HepG2 (cell line): ENCODE results near the gene S100A6. TPM values are rescaled to one million over a fixed set of nuclear protein-coding genes. Genes with fewer than 3 reads are reported as not detected.

Experiments
- EP300 ChIP-seq, 3 experiments: sonication (generic) in 1 of 3; formaldehyde crosslinking in 1 of 3; IDR thresholded peaks; 2 replicates each; pipeline versions ENCODE4 v1.5.1 to v1.6.1; 2011 to 2020; ENCODE audit warnings: low read depth in 2 of 3, low read length in 2 of 3, borderline replicate concordance in 1 of 3, improper control_type of control experiment in 1 of 3, mild to moderate bottlenecking in 1 of 3, missing genetic modification reagents in 1 of 3, moderate library complexity in 1 of 3
- FOXK1 ChIP-seq: sonication (generic); formaldehyde crosslinking; IDR thresholded peaks from 2 replicates; pipeline ENCODE4 v1.4.0; 2020; ENCODE audit warnings: low read depth, missing genetic modification reagents, borderline replicate concordance
- HNRNPUL1 ChIP-seq: fragments of 200-400 bp; formaldehyde crosslinking; IDR thresholded peaks from 2 replicates; pipeline ENCODE4 v1.6.1; 2017; ENCODE audit warnings: low read depth, mild to moderate bottlenecking, low read length, moderate library complexity
- SMAD9 ChIP-seq: sonication (generic); formaldehyde crosslinking; IDR thresholded peaks from 2 replicates; pipeline ENCODE4 v1.5.1; 2020; ENCODE audit warnings: mild to moderate bottlenecking, missing genetic modification reagents
- SRF ChIP-seq: IDR thresholded peaks from 2 replicates; pipeline ENCODE4 v1.6.1; 2011; ENCODE audit warnings: mild to moderate bottlenecking, low read depth, low read length, moderate library complexity
- TBX3 ChIP-seq: fragments of 450-650 bp; IDR thresholded peaks from 2 replicates; pipeline ENCODE4 v1.6.1; 2017; ENCODE audit warnings: antibody characterized with exemption, mild to moderate bottlenecking, inconsistent platforms, borderline replicate concordance
- ZNF83 ChIP-seq: sonication (generic); formaldehyde crosslinking; IDR thresholded peaks from 2 replicates; pipeline ENCODE4 v1.4.0; 2020; ENCODE audit warnings: missing genetic modification reagents, mild to moderate bottlenecking, borderline replicate concordance
- polyA plus RNA-seq, 8 experiments: library from polyadenylated mRNA; depleted of rRNA in 3 of 8; stranded (reverse) in 7 of 8; unstranded in 1 of 8; fragments of >200 nt; fragmentation: Illumina TruSeq in 4 of 8; extraction: Trizol in 4 of 8; gene quantifications; 2 replicates each; pipeline versions ENCODE4 v1.2.1 to v1.2.3, GENCODE V29; 2011 to 2016; ENCODE audit warnings: low read depth in 4 of 8, missing spikeins in 1 of 8, mixed read lengths in 1 of 8; ENCODE audit not compliant: insufficient read depth in 1 of 8
- total RNA-seq, 5 experiments: library from RNA; depleted of rRNA; stranded (reverse); fragments of >200 nt; fragmentation: Illumina TruSeq; extraction: Trizol; gene quantifications; 2 replicates each; pipeline ENCODE4 v1.2.3, GENCODE V29; 2016; ENCODE audit warnings: low read depth in 1 of 5
- TF ChIP-seq, protein P1 (sequence below): sonication (generic); formaldehyde crosslinking; IDR thresholded peaks from 2 replicates; pipeline ENCODE4 v1.4.0; 2020; ENCODE audit warnings: missing genetic modification reagents
- TF ChIP-seq, protein P2 (sequence below): sonication (generic); formaldehyde crosslinking; IDR thresholded peaks from 2 replicates; pipeline ENCODE4 v1.4.0; 2020; ENCODE audit warnings: missing genetic modification reagents, borderline replicate concordance
- TF ChIP-seq, protein P3 (sequence below): IDR thresholded peaks from 2 replicates; pipeline ENCODE4 v1.6.1; 2012; ENCODE audit warnings: low read depth, low read length, improper control_type of control experiment
- TF ChIP-seq, protein P4 (sequence below): sonication (generic); formaldehyde crosslinking; IDR thresholded peaks from 2 replicates; pipeline ENCODE4 v1.8.1; 2023; ENCODE audit warnings: mild to moderate bottlenecking, missing genetic modification reagents, borderline replicate concordance
- TF ChIP-seq, protein P5 (sequence below): fragments of 450-650 bp; IDR thresholded peaks from 2 replicates; pipeline ENCODE4 v1.6.1; 2017
- TF ChIP-seq, protein P6 (sequence below): sonication (generic); formaldehyde crosslinking; IDR thresholded peaks from 2 replicates; pipeline ENCODE4 v1.8.0; 2022; ENCODE audit warnings: mild to moderate bottlenecking, missing genetic modification reagents, borderline replicate concordance
- TF ChIP-seq, protein P7 (sequence below): sonication (generic); formaldehyde crosslinking; IDR thresholded peaks from 2 replicates; pipeline ENCODE4 v1.4.0; 2020; ENCODE audit warnings: mild to moderate bottlenecking, missing genetic modification reagents

The S100A6 gene
- total and polyA plus RNA-seq, 2 of the 13 experiments (the other 11 are each of a cell fraction or from before 2014, with no cell fraction given) = 72.9 to 85.0 TPM

DNA sequence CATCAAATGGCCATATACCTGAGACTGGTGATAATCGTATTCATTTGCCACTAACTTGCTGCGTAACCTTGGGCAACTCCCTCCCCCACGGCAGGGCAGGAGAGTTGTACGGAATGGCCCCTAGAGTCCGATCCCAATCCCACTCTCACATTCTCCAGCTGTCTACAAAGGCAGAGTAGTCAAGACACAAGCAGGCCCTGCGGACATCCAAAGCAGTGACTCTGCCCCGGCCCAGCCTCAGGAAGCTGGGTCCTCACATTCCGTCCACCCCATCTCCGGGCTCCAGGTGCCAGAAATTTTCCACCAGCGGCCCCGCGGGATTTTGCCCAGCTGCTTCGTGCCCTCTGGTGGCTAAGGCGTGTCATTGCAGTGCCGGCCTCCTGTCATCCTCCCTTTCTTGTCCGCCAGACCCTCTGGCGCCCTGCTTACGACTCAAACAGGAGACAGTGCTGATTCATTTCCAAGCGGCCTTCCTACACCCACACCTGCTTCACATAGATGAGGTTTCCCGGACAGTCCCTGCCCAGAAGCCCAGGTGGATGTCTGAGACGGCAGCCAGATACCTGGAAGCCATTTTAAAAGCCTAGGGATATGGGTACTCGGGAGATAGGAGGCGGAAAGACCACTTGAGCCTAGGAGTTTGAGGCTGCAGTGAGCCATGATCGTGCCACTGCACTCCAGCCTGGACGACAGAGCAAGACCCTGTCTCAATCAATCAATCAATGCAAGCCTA, 32.7 kb upstream of the S100A6 start (continued):
- TF ChIP-seq, protein P1, sequence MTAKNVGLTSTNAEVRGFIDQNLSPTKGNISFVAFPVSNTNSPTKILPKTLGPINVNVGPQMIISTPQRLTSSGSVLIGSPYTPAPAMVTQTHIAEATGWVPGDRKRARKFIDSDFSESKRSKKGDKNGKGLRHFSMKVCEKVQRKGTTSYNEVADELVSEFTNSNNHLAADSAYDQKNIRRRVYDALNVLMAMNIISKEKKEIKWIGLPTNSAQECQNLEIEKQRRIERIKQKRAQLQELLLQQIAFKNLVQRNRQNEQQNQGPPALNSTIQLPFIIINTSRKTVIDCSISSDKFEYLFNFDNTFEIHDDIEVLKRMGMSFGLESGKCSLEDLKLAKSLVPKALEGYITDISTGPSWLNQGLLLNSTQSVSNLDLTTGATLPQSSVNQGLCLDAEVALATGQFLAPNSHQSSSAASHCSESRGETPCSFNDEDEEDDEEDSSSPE = 0 out of 2 replicates have a peak, but pooled peaks have one; percentile 40
- no peak for TF ChIP-seq SRF
- TF ChIP-seq, protein P2, sequence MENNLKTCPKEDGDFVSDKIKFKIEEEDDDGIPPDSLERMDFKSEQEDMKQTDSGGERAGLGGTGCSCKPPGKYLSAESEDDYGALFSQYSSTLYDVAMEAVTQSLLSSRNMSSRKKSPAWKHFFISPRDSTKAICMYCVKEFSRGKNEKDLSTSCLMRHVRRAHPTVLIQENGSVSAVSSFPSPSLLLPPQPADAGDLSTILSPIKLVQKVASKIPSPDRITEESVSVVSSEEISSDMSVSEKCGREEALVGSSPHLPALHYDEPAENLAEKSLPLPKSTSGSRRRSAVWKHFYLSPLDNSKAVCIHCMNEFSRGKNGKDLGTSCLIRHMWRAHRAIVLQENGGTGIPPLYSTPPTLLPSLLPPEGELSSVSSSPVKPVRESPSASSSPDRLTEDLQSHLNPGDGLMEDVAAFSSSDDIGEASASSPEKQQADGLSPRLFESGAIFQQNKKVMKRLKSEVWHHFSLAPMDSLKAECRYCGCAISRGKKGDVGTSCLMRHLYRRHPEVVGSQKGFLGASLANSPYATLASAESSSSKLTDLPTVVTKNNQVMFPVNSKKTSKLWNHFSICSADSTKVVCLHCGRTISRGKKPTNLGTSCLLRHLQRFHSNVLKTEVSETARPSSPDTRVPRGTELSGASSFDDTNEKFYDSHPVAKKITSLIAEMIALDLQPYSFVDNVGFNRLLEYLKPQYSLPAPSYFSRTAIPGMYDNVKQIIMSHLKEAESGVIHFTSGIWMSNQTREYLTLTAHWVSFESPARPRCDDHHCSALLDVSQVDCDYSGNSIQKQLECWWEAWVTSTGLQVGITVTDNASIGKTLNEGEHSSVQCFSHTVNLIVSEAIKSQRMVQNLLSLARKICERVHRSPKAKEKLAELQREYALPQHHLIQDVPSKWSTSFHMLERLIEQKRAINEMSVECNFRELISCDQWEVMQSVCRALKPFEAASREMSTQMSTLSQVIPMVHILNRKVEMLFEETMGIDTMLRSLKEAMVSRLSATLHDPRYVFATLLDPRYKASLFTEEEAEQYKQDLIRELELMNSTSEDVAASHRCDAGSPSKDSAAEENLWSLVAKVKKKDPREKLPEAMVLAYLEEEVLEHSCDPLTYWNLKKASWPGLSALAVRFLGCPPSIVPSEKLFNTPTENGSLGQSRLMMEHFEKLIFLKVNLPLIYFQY (CRISPR knock-in tag) = peak; percentile 43; the same call in 1 of the 2 replicates
- TF ChIP-seq SMAD9 = no peak
- TF ChIP-seq, protein P3, sequence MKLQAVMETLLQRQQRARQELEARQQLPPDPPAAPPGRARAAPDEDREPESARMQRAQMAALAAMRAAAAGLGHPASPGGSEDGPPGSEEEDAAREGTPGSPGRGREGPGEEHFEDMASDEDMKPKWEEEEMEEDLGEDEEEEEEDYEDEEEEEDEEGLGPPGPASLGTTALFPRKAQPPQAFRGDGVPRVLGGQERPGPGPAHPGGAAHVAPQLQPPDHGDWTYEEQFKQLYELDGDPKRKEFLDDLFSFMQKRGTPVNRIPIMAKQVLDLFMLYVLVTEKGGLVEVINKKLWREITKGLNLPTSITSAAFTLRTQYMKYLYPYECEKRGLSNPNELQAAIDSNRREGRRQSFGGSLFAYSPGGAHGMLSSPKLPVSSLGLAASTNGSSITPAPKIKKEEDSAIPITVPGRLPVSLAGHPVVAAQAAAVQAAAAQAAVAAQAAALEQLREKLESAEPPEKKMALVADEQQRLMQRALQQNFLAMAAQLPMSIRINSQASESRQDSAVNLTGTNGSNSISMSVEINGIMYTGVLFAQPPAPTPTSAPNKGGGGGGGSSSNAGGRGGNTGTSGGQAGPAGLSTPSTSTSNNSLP = no peak
- TF ChIP-seq HNRNPUL1 = no peak
- TF ChIP-seq, protein P4, sequence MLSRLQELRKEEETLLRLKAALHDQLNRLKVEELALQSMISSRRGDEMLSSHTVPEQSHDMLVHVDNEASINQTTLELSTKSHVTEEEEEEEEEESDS = no peak
- TF ChIP-seq, protein P5, sequence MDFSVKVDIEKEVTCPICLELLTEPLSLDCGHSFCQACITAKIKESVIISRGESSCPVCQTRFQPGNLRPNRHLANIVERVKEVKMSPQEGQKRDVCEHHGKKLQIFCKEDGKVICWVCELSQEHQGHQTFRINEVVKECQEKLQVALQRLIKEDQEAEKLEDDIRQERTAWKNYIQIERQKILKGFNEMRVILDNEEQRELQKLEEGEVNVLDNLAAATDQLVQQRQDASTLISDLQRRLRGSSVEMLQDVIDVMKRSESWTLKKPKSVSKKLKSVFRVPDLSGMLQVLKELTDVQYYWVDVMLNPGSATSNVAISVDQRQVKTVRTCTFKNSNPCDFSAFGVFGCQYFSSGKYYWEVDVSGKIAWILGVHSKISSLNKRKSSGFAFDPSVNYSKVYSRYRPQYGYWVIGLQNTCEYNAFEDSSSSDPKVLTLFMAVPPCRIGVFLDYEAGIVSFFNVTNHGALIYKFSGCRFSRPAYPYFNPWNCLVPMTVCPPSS = no peak
- no peak for TF ChIP-seq ZNF83
- TF ChIP-seq FOXK1 (CRISPR knock-in tag) = 0 out of 2 replicates have a peak, but pooled peaks have one; percentile 45
- no peak for TF ChIP-seq EP300 (IDR thresholded peaks at IDR 0.05; ENCODE audit: low read depth in 2 of 2, low read length in 2 of 2)
- no peak for TF ChIP-seq EP300 (CRISPR knock-in tag; IDR thresholded peaks at IDR 0.05; ENCODE audit: borderline replicate concordance)
- TF ChIP-seq, protein P6, sequence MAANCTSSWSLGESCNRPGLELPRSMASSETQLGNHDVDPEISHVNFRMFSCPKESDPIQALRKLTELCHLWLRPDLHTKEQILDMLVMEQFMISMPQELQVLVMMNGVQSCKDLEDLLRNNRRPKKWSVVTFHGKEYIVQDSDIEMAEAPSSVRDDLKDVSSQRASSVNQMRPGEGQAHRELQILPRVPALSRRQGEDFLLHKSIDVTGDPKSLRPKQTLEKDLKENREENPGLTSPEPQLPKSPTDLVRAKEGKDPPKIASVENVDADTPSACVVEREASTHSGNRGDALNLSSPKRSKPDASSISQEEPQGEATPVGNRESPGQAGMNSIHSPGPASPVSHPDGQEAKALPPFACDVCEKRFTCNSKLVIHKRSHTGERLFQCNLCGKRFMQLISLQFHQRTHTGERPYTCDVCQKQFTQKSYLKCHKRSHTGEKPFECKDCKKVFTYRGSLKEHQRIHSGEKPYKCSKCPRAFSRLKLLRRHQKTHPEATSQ (CRISPR knock-in tag) = no peak
- TF ChIP-seq TBX3 = no peak
- TF ChIP-seq, protein P7, sequence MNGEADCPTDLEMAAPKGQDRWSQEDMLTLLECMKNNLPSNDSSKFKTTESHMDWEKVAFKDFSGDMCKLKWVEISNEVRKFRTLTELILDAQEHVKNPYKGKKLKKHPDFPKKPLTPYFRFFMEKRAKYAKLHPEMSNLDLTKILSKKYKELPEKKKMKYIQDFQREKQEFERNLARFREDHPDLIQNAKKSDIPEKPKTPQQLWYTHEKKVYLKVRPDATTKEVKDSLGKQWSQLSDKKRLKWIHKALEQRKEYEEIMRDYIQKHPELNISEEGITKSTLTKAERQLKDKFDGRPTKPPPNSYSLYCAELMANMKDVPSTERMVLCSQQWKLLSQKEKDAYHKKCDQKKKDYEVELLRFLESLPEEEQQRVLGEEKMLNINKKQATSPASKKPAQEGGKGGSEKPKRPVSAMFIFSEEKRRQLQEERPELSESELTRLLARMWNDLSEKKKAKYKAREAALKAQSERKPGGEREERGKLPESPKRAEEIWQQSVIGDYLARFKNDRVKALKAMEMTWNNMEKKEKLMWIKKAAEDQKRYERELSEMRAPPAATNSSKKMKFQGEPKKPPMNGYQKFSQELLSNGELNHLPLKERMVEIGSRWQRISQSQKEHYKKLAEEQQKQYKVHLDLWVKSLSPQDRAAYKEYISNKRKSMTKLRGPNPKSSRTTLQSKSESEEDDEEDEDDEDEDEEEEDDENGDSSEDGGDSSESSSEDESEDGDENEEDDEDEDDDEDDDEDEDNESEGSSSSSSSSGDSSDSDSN (CRISPR knock-in tag) = 0 out of 2 replicates have a peak, but pooled peaks have one; percentile 45
